Measurements from ENCODE around the gene TAS2R16.
"Not testable (repeated sequence)": the region's sequence is repeated elsewhere in the genome, so short reads cannot be mapped to it uniquely, and the experiment has no call there.

TAS2R16 gene

GRCh38 chr7:122972056-122972455, 23.4 kb downstream of the TAS2R16 start:
- no peak for DNase-seq (ENCODE audit: low read depth)

- no peak for DNase-seq (ENCODE audit: low read depth)
Observed at GRCh38 chr7:122970740-122971725, 24.5 kb downstream of the TAS2R16 start.

GRCh38 chr7:122968389-122968788, 27.1 kb downstream of the TAS2R16 start:
- DNase-seq (ENCODE audit: low read depth) = no peak

DNA sequence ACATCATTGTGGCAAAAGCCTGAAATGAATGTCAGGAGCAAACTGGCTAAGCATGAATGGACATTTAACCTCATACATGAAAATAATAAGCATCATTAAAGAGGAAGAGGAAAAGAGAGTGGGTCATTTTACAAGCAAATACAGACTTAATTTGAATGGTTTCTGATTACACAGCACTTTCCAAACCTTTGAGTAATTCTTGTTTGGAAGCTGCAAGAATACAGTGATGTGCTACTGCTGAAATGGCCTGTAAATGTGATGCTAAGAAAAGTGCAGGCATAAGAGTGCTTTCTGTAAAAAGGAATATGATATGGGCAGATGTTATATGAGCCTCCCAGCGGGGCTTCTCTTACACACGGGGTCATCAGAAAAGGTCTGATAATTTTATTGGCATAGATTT, 30.2 kb downstream of the TAS2R16 start:
- DNase-seq (ENCODE audit: low read depth) = no peak

DNA sequence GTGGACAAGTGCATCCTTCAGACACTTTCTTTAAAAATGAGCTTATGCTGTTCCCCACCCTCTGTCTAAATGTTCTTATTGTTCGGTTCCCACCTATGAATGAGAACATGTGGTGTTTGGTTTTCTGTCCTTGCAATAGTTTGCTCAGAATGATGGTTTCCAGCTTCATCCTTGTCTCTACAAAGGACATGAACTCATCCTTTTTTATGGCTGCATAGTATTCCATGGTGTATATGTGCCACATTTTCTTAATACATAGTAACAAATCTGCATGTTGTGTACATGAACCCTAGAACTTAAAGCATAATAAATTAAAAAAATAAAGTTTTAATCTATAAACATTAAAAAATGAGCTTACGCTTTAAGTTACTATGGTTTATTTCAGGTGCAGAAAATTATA, 41.8 kb downstream of the TAS2R16 start:
- DNase-seq (ENCODE audit: low read depth) = not testable (repeated sequence)

DNA sequence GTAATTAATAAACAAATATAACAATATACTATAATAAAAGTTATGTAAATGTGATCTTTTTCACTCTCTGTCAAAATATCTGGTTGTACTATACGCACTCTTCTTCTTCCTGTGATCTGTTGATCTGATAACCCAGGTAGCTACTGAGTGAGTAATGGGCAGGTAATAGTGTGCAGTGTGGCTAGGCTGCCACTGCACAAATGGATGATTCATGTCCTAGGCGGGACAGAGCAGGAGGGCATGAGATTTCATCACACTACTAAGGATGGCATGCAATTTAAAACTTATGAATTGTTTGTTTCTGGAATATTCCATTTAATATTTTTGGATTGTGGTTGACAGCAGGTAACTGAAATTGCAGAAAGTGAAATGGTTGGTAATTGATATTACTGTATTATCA, 44.5 kb downstream of the TAS2R16 start:
- no peak for DNase-seq (ENCODE audit: low read depth)

DNA sequence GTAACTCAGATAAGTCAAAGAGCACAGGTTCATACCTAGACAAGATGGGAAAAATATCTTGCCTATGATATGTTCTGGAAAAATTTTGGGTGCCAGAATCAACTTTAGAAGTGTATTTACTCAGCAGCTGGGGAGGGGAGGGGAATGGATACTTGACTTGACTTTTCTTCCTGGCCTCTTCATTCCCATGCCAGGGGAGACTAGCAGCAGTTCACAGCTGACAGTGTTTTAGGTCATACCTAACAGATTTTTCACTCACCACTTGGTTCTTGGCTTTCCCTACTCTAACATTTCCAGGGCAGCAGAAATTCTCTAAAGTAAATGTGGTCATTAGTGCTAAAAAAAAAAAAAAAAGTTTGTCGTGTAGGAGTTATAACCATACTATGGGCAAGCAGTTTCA, 46.3 kb downstream of the TAS2R16 start:
- DNase-seq (ENCODE audit: low read depth) = no peak
